Measurements from ENCODE around the gene ATP10D.
"Not testable (repeated sequence)": the region's sequence is repeated elsewhere in the genome, so short reads cannot be mapped to it uniquely, and the experiment has no call there.

Gene ATP10D

DNA sequence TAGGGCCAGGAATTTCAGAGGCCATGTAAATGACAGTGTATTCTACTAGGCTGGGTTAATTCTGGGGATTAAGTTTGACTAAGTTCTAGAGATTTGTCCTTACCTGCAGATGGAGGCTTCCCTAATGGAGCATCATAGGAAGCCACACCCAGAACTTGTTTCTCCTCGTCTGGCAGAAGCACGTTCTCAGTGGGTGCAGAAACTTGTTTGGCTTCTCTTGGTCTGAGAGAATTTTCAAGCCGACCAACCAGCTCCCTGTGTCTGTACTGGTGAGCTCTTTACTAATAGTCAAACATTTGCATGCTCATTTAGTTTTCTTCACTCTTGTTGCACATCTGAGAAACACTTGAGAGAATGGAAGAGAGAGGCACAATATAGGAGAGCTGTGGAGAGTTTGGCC, 907 bp upstream of the ATP10D start:
- TF ChIP-seq, protein P1, sequence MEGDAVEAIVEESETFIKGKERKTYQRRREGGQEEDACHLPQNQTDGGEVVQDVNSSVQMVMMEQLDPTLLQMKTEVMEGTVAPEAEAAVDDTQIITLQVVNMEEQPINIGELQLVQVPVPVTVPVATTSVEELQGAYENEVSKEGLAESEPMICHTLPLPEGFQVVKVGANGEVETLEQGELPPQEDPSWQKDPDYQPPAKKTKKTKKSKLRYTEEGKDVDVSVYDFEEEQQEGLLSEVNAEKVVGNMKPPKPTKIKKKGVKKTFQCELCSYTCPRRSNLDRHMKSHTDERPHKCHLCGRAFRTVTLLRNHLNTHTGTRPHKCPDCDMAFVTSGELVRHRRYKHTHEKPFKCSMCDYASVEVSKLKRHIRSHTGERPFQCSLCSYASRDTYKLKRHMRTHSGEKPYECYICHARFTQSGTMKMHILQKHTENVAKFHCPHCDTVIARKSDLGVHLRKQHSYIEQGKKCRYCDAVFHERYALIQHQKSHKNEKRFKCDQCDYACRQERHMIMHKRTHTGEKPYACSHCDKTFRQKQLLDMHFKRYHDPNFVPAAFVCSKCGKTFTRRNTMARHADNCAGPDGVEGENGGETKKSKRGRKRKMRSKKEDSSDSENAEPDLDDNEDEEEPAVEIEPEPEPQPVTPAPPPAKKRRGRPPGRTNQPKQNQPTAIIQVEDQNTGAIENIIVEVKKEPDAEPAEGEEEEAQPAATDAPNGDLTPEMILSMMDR (IDR thresholded peaks at IDR 0.05; ENCODE audit: borderline replicate concordance, control extremely low read depth, extremely low read depth, insufficient read depth, missing control alignments): no peak
- in situ Hi-C loops (cut with MboI; ENCODE audit: low sequenced_read_pairs, unreplicated experiment): no loop called here
- DNase-seq (ENCODE audit: low spot score): no peak

DNA sequence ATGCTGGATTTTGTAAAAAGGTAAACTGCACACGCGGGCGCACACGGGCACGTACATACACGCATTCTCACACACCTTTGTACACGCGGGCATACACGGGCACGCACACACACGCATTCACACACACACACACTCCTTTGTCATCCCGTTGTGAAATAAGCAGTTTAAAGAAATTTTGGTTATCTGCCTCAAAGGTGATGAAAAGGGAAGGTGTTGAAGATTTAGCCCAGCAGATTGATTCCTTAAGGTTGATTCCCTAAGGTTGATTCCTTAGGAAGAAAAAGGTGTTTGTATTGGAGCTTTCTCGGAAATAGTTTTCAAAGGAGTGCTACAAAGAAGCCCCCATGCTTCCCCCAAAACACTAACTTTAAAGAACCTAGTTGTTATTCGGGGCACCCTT, 693 bp downstream of the ATP10D start:
- in situ Hi-C loops (cut with MboI; ENCODE audit: low sequenced_read_pairs, unreplicated experiment): no loop called here
- TF ChIP-seq, protein P1 (IDR thresholded peaks at IDR 0.05; ENCODE audit: borderline replicate concordance, control extremely low read depth, extremely low read depth, insufficient read depth, missing control alignments): no peak
- DNase-seq (ENCODE audit: low spot score): no peak

DNA sequence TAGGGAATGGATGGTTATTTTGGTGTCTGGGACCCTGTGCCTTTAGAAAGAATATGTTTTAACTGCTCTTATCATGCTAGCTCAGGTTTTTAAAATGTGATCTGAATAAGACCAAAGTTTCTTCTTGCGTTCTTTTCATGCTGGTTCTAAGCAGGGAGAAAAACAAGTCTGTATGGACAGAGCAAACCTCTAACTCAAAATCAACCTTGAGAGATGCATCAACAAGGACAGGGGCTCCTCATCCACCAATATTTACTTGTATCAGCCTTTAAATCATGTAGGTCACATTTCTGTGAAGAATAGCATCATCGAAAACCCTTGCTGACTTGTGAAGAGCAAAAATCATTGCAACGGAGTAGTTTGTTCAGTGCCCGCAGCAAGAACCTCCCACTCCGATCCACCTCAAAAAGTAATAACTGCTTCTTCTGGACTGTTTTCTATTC, 1.2 kb downstream of the ATP10D start:
- in situ Hi-C loops (cut with MboI; ENCODE audit: low sequenced_read_pairs, unreplicated experiment): no loop called here
- DNase-seq (ENCODE audit: low spot score): no peak
- TF ChIP-seq, protein P1 (IDR thresholded peaks at IDR 0.05; ENCODE audit: borderline replicate concordance, control extremely low read depth, extremely low read depth, insufficient read depth, missing control alignments): no peak

DNA sequence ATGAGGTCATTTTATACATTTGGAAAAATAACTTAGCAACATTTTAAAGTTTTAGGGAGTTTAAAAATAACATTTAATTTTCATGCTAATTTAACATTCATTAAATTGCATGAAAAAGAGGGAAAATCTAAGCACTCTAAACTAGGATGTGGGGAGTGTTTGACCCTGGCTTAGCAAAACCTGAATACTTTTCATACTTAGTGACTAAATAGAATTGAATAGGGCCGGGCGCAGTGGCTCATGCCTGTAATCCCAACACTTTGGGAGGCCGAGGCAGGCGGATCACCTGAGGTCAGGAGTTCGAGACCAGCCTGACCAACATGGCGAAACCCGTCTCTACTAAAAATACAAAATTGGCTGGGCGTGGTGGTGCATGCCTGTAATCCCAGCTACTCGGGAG, 1.7 kb downstream of the ATP10D start:
- in situ Hi-C loops (cut with MboI; ENCODE audit: low sequenced_read_pairs, unreplicated experiment); DNase-seq (ENCODE audit: low spot score): not testable (repeated sequence)

DNA sequence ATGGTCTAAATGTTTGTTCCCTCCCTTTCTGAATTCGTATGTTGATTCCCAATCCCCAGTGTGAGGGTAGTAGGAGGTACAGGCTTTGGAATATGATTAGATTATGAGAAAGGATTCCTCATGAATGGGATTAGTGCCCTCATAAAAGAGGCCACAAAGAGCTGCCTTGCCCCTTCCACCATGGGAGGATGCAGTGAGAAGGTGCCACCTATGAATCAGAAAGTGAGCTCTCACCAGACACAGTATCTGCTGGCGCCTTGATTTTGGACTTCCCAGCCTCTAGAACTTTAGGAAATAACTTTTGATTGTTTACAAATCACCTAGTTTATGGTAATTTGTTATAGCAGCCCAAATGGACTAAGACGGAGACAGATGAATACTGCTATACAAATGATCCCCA, 3.6 kb downstream of the ATP10D start:
- no peak for DNase-seq (ENCODE audit: low spot score)
- in situ Hi-C loops (cut with MboI; ENCODE audit: low sequenced_read_pairs, unreplicated experiment): no loop called here
- TF ChIP-seq, protein P1 (IDR thresholded peaks at IDR 0.05; ENCODE audit: borderline replicate concordance, control extremely low read depth, extremely low read depth, insufficient read depth, missing control alignments): no peak

DNA sequence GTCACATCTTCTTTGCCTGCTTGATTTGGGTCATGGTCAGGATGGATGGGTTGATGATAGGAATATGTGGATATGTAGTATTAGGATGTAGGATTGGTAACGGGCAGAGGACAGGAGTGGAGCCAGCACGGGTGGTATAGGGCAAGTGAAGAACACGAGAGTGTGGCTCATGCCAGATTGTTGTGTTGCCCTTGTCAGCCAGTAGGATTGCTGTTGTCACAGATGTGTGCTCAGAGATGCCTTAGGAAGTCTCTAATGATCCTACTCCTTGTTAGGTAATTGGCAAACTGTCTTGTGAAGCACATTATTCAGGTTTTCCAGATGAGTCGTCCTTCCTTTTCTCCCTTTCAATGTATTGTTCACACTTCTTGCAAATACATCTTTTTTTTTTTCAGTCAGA, 5.5 kb downstream of the ATP10D start:
- no peak for DNase-seq (ENCODE audit: low spot score)
- TF ChIP-seq, protein P1 (IDR thresholded peaks at IDR 0.05; ENCODE audit: borderline replicate concordance, control extremely low read depth, extremely low read depth, insufficient read depth, missing control alignments): peak; percentile 31
- in situ Hi-C loops (cut with MboI; ENCODE audit: low sequenced_read_pairs, unreplicated experiment): no loop called here

- TF ChIP-seq, protein P1 (IDR thresholded peaks at IDR 0.05; ENCODE audit: borderline replicate concordance, control extremely low read depth, extremely low read depth, insufficient read depth, missing control alignments): no peak
- in situ Hi-C loops (cut with MboI; ENCODE audit: low sequenced_read_pairs, unreplicated experiment): no loop called here
- DNase-seq (ENCODE audit: low spot score): no peak
Observed at GRCh38 chr4:47493238-47494123, 8.4 kb downstream of the ATP10D start.
